Naive thymus-derived CD8-positive, alpha-beta T cell (primary cell): ENCODE data around the gene MGST3. TPM values are rescaled to one million over a fixed set of nuclear protein-coding genes. Genes with fewer than 3 reads are reported as not detected.
A peak's percentile ranks its signal among the peaks of the same experiment; 100 is the strongest.
"Not testable (repeated sequence)": the region's sequence is repeated elsewhere in the genome, so short reads cannot be mapped to it uniquely, and the experiment has no call there.

Experiments
- ATAC-seq, 2 donors: fragments of 150-1000 bp; cut with Tn5 transposase in 1 of 2; sonication (Bioruptor Pico), chemical (Tn5 transposase) in 1 of 2; 1 replicate in 1 of 2; 2 replicates in 1 of 2; pipeline ENCODE4 v1.10.0; 2021; ENCODE audit warnings: mild to moderate bottlenecking in 2 of 2, moderate library complexity in 2 of 2
- POLR2A ChIA-PET: fragments of 350-600 bp; sonication (Branson Sonifier 250); formaldehyde crosslinking; loops from one replicate; lab custom pipeline; 2021; ENCODE audit warnings: antibody characterized with exemption; lab: Charles Lee
- DNase-seq, 10 donors: peaks; one replicate each; pipeline versions ENCODE4 v3.0.0 to v3.0.0-alpha.2; 2020 to 2022
- H3K27ac Mint-ChIP-seq, 10 donors: one replicate each; pipeline ENCODE4 v1.8.0; 2020 to 2022; ENCODE audit warnings: mild to moderate bottlenecking in 10 of 10, mixed read lengths in 10 of 10, moderate library complexity in 4 of 10, inconsistent platforms in 1 of 10
- H3K27me3 Mint-ChIP-seq, 5 donors: one replicate each; pipeline ENCODE4 v1.8.0; 2021 to 2022; ENCODE audit warnings: mixed read lengths in 5 of 5
- H3K36me3 Mint-ChIP-seq, 3 donors: one replicate each; pipeline ENCODE4 v1.8.0; 2020 to 2022; ENCODE audit warnings: mixed read lengths in 3 of 3, mild to moderate bottlenecking in 2 of 3, inconsistent platforms in 1 of 3
- H3K4me1 Mint-ChIP-seq, 4 donors: one replicate each; pipeline ENCODE4 v1.8.0; 2021 to 2022; ENCODE audit warnings: mixed read lengths in 4 of 4
- H3K4me3 Mint-ChIP-seq, 10 donors: one replicate each; pipeline ENCODE4 v1.8.0; 2020 to 2022; ENCODE audit warnings: mild to moderate bottlenecking in 10 of 10, mixed read lengths in 10 of 10, moderate library complexity in 6 of 10, inconsistent platforms in 1 of 10
- H3K9me3 Mint-ChIP-seq, 9 donors: one replicate each; pipeline ENCODE4 v1.8.0; 2020 to 2022; ENCODE audit warnings: mixed read lengths in 9 of 9, mild to moderate bottlenecking in 3 of 9, inconsistent platforms in 1 of 9, moderate library complexity in 1 of 9
- polyA plus RNA-seq, 3 donors: library from polyadenylated mRNA; unstranded; fragments of 300-500 nt; fragmentation: Illumina TruSeq; gene quantifications; one replicate each; pipeline ENCODE4 v1.2.3, GENCODE V29; 2021
- total RNA-seq, 8 experiments: library from RNA in 2 of 8; stranded (reverse) in 2 of 8; gene quantifications; one replicate each; pipeline ENCODE4 v1.2.3 and lab custom pipeline; 2021 to 2026

Gene MGST3
- total and polyA plus RNA-seq, 5 experiments from 2014 or later: 64.6 to 160 (median 95.3) TPM

GRCh38 chr1:165631342-165632151 is 513 bp downstream of the MGST3 start:
- H3K9me3 Mint-ChIP-seq: no peaks in the 10 kb centered on the region
- DNase-seq (peak in 5 of 10 donors; percentile 3 to 21 (median 15)), ATAC-seq (peak in 1 of 2 donors; percentile 2)
- POLR2A ChIA-PET: interaction anchor here (0.6 to 2.3 kb wide), 8 partner anchors 34 to 1208 kb away, joined by 3 to 15 read pairs (median 4); partner anchors contain the start of genes ALDH9A1, POGK and TMCO1
- no peak overlapping the region for H3K27ac Mint-ChIP-seq
- peaks cover 0 to 5% (median 5%) of the 10 kb centered on the region in 3 donors for H3K36me3 Mint-ChIP-seq
- H3K4me3 Mint-ChIP-seq: no peak overlapping the region
- peaks cover 0 to 27% (median 18%) of the 10 kb centered on the region in 4 donors for H3K4me1 Mint-ChIP-seq
- H3K27me3 Mint-ChIP-seq: no peaks in the 10 kb centered on the region

- DNase-seq (peak in 1 of 10 donors; percentile 6), ATAC-seq (no peak)
- H3K27ac Mint-ChIP-seq: no peak overlapping the region
- H3K36me3 Mint-ChIP-seq: peaks cover 0 to 11% (median 5%) of the 10 kb centered on the region in 3 donors
- no peaks in the 10 kb centered on the region for H3K9me3 Mint-ChIP-seq
- POLR2A ChIA-PET: interaction anchor here (0.6 to 1.1 kb wide), 2 partner anchors 65 to 96 kb away, joined by 3 to 5 read pairs; no protein-coding TSS in a partner anchor
- no peaks in the 10 kb centered on the region for H3K27me3 Mint-ChIP-seq
- H3K4me3 Mint-ChIP-seq: no peak overlapping the region
- peaks cover 6 to 32% (median 22%) of the 10 kb centered on the region in 4 donors for H3K4me1 Mint-ChIP-seq
Observed at GRCh38 chr1:165632152-165632469, 1.1 kb downstream of the MGST3 start.

GRCh38 chr1:165632491-165632890 is 1.5 kb downstream of the MGST3 start:
- no peaks in the 10 kb centered on the region for H3K9me3 Mint-ChIP-seq
- ATAC-seq: no peak
- no peaks in the 10 kb centered on the region for H3K27me3 Mint-ChIP-seq
- DNase-seq: no peak
- peaks cover 8 to 32% (median 22%) of the 10 kb centered on the region in 4 donors for H3K4me1 Mint-ChIP-seq
- peak overlapping the region in 6 of 10 donors; percentile 25 to 69 (median 36) for H3K4me3 Mint-ChIP-seq
- H3K36me3 Mint-ChIP-seq: peaks cover 0 to 14% (median 5%) of the 10 kb centered on the region in 3 donors
- peak overlapping the region in 1 of 10 donors; percentile 22 for H3K27ac Mint-ChIP-seq
- POLR2A ChIA-PET: interaction anchor here (0.6 to 1.1 kb wide), 2 partner anchors 65 to 96 kb away, joined by 3 to 5 read pairs; no protein-coding TSS in a partner anchor

GRCh38 chr1:165633614-165634013 is 2.6 kb downstream of the MGST3 start:
- Mint-ChIP-seq H3K27ac (no peak overlapping the region), H3K27me3 (no peaks in the 10 kb centered on the region), H3K36me3 (peaks cover 0 to 20% (median 5%) of the 10 kb centered on the region in 3 donors), H3K9me3 (no peaks in the 10 kb centered on the region), H3K4me3 (peak overlapping the region in 2 of 10 donors; percentile 11 to 15), H3K4me1 (peaks cover 8 to 32% (median 24%) of the 10 kb centered on the region in 4 donors)
- ATAC-seq: no peak
- POLR2A ChIA-PET: no interaction called here
- no peak for DNase-seq

GRCh38 chr1:165634154-165634921 is 3.3 kb downstream of the MGST3 start:
- DNase-seq (no peak), ATAC-seq (no peak)
- no peak overlapping the region for H3K27ac Mint-ChIP-seq
- no peaks in the 10 kb centered on the region for H3K27me3 Mint-ChIP-seq
- H3K36me3 Mint-ChIP-seq: peaks cover 0 to 24% (median 5%) of the 10 kb centered on the region in 3 donors
- POLR2A ChIA-PET: interaction anchor here (0.5 kb wide), 1 partner anchor 94 kb away, joined by 4 read pairs; no protein-coding TSS in a partner anchor
- no peaks in the 10 kb centered on the region for H3K9me3 Mint-ChIP-seq
- H3K4me3 Mint-ChIP-seq: peak overlapping the region in 4 of 10 donors; percentile 7 to 26 (median 14)
- peaks cover 8 to 34% (median 25%) of the 10 kb centered on the region in 4 donors for H3K4me1 Mint-ChIP-seq

GRCh38 chr1:165635329-165635728 is 4.3 kb downstream of the MGST3 start:
- Mint-ChIP-seq H3K36me3 (peaks cover 0 to 30% (median 5%) of the 10 kb centered on the region in 3 donors), H3K9me3 (no peaks in the 10 kb centered on the region), H3K27ac (no peak overlapping the region), H3K27me3 (no peaks in the 10 kb centered on the region), H3K4me3 (no peak overlapping the region), H3K4me1 (peaks cover 14 to 35% (median 27%) of the 10 kb centered on the region in 4 donors)
- ATAC-seq (no peak), DNase-seq (no peak)
- POLR2A ChIA-PET: interaction anchor here (0.5 kb wide), 1 partner anchor 93 kb away, joined by 4 read pairs; no protein-coding TSS in a partner anchor

- H3K4me1 Mint-ChIP-seq: peaks cover 18 to 40% (median 29%) of the 10 kb centered on the region in 4 donors
- H3K27me3 Mint-ChIP-seq: no peaks in the 10 kb centered on the region
- no peak for DNase-seq
- no peak overlapping the region for H3K27ac Mint-ChIP-seq
- POLR2A ChIA-PET: no interaction called here
- no peak overlapping the region for H3K4me3 Mint-ChIP-seq
- no peak for ATAC-seq
- H3K36me3 Mint-ChIP-seq: peaks cover 0 to 30% (median 5%) of the 10 kb centered on the region in 3 donors
- H3K9me3 Mint-ChIP-seq: no peaks in the 10 kb centered on the region
Observed at GRCh38 chr1:165635823-165636222, 4.8 kb downstream of the MGST3 start.

GRCh38 chr1:165637427-165637826 is 6.4 kb downstream of the MGST3 start:
- no peaks in the 10 kb centered on the region for H3K9me3 Mint-ChIP-seq
- H3K4me3 Mint-ChIP-seq: no peak overlapping the region
- ATAC-seq (no peak), DNase-seq (no peak)
- POLR2A ChIA-PET: no interaction called here
- peaks cover 0 to 30% (median 5%) of the 10 kb centered on the region in 3 donors for H3K36me3 Mint-ChIP-seq
- H3K4me1 Mint-ChIP-seq: peaks cover 18 to 51% (median 31%) of the 10 kb centered on the region in 4 donors
- no peak overlapping the region for H3K27ac Mint-ChIP-seq
- H3K27me3 Mint-ChIP-seq: no peaks in the 10 kb centered on the region

GRCh38 chr1:165638211-165638610 is 7.2 kb downstream of the MGST3 start:
- not testable (repeated sequence) for H3K4me3 Mint-ChIP-seq, H3K9me3 Mint-ChIP-seq, ATAC-seq, DNase-seq, H3K27me3 Mint-ChIP-seq
- Mint-ChIP-seq H3K27ac (peak overlapping the region in 1 of 10 donors; percentile 21), H3K36me3 (peaks cover 0 to 30% (median 5%) of the 10 kb centered on the region in 3 donors), H3K4me1 (peaks cover 12 to 51% (median 31%) of the 10 kb centered on the region in 4 donors)
- POLR2A ChIA-PET: interaction anchor here (0.7 kb wide), 1 partner anchor 68 kb away, joined by 5 read pairs; no protein-coding TSS in a partner anchor

- peak overlapping the region in 1 of 10 donors; percentile 3 for H3K27ac Mint-ChIP-seq
- no peak for ATAC-seq
Observed at GRCh38 chr1:165639821-165640623, 9.0 kb downstream of the MGST3 start.

GRCh38 chr1:165641231-165641987 is 10.4 kb downstream of the MGST3 start:
- Mint-ChIP-seq H3K4me1 (peaks cover 7 to 43% (median 33%) of the 10 kb centered on the region in 4 donors), H3K9me3 (no peaks in the 10 kb centered on the region), H3K27ac (no peak overlapping the region), H3K27me3 (no peaks in the 10 kb centered on the region), H3K36me3 (peaks cover 0 to 25% (median 0%) of the 10 kb centered on the region in 3 donors), H3K4me3 (no peak overlapping the region)
- no peak for ATAC-seq
- POLR2A ChIA-PET: no interaction called here
- DNase-seq: no peak

More at GRCh38 chr1:165639821-165640623, 9.0 kb downstream of the MGST3 start:
- no peak for DNase-seq
- H3K4me1 Mint-ChIP-seq: peaks cover 5 to 40% (median 24%) of the 10 kb centered on the region in 4 donors
- POLR2A ChIA-PET: no interaction called here
- no peaks in the 10 kb centered on the region for H3K27me3 Mint-ChIP-seq
- no peaks in the 10 kb centered on the region for H3K9me3 Mint-ChIP-seq
- no peak overlapping the region for H3K4me3 Mint-ChIP-seq
- peaks cover 0 to 27% (median 5%) of the 10 kb centered on the region in 3 donors for H3K36me3 Mint-ChIP-seq
